PC-9 (cell line): ENCODE measurements around the gene C11orf98.

Experiments
- CTCF ChIP-seq: fragments of 200-600 bp; sonication (generic); conservative IDR thresholded peaks from 2 replicates; pipeline ENCODE4 v1.6.1; 2017; ENCODE audit warnings: mixed run types, antibody characterized with exemption, mild to moderate bottlenecking, moderate library complexity
- EZH2 ChIP-seq: fragments of 200-600 bp; sonication (generic); IDR thresholded peaks from 2 replicates; pipeline ENCODE4 v1.8.0; 2017; ENCODE audit warnings: antibody characterized with exemption, low read depth

GRCh38 chr11:62669420-62670161 is 4.6 kb upstream of the C11orf98 start:
- TF ChIP-seq CTCF, result no peak
- TF ChIP-seq EZH2, result no peak
